HG02981 (cell line): ENCODE results near the gene SLIT1.

Experiments
- ATAC-seq: cut with Tn5 transposase; IDR thresholded peaks from one replicate; pipeline ENCODE4 v1.9.1; 2021; ENCODE audit warnings: mild to moderate bottlenecking, moderate library complexity; ENCODE audit not compliant: unreplicated experiment

Gene SLIT1

GRCh38 chr10:97066877-97067555 is 118.7 kb downstream of the SLIT1 start:
- ATAC-seq, result no peak

- ATAC-seq, result no peak
These were observed 119.8 kb downstream of the SLIT1 start for GRCh38 chr10:97065686-97066660.

GRCh38 chr10:97065128-97065527 is 120.6 kb downstream of the SLIT1 start:
- no peak for ATAC-seq

GRCh38 chr10:97063983-97064837 is 121.5 kb downstream of the SLIT1 start:
- ATAC-seq, result no peak

GRCh38 chr10:97063271-97063982 is 122.3 kb downstream of the SLIT1 start:
- ATAC-seq, result no peak

GRCh38 chr10:97062456-97062855 is 123.3 kb downstream of the SLIT1 start:
- no peak for ATAC-seq

- no peak for ATAC-seq
These were observed 123.7 kb downstream of the SLIT1 start for GRCh38 chr10:97062046-97062445.

- no peak for ATAC-seq
These were observed 124.3 kb downstream of the SLIT1 start for GRCh38 chr10:97061423-97061822.

GRCh38 chr10:97060441-97061084 is 125.2 kb downstream of the SLIT1 start:
- ATAC-seq, result no peak

DNA sequence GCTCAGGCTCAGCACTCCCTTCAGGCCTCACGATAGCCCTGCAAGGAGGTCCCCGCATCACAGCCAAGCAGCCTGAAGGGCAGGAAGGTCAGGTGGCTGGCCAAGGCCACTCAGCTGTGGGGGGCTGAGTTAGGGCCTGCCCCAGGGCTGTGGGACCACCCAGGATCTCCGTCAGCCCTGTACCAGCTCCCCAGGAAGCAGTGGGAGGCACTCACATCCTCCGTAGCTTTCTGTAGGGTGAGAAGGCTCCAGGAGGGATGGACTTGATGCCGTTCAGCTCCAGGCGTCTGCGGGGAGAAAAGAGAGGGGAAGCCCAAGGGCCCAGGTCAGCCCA is 125.9 kb downstream of the SLIT1 start:
- no peak for ATAC-seq

GRCh38 chr10:97059006-97059871 is 126.5 kb downstream of the SLIT1 start:
- no peak for ATAC-seq

GRCh38 chr10:97058521-97058920 is 127.2 kb downstream of the SLIT1 start:
- ATAC-seq, result no peak

DNA sequence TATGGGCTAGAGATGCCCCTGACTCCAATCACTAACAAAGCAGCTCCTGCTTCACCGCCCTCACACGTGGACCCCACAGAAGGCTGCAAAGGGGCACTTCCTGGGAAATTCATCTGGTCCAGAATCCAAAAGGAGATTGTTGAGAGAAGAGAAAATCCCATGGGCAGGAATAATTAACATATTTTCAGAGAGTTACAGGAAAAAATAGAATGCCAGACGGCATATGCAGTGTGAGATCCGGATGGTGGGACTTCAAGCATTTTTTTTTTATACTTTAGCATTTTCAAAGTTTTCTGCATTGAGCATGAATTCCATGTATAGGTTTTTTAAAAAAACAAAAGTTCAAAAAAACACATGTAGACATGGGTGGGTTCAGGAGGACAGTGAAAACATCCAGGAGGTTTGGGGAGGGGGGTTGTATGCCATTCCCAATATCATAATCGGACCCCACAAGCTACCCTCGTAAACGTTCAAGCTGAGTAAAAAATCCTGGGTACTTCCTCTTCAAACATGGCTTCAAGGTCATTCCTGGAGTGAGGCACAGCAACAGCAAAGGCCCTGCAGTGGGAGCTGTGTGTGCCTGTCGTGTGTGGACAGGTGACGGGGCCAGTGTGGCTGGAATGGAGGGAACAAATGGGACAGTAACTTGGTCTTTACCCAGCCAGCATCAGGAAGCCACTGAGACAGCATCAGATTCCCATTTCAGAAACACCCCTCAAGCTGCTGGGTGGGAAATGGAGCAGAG is 128.1 kb downstream of the SLIT1 start:
- ATAC-seq, result no peak

GRCh38 chr10:97056003-97056630 is 129.6 kb downstream of the SLIT1 start:
- ATAC-seq, result no peak

DNA sequence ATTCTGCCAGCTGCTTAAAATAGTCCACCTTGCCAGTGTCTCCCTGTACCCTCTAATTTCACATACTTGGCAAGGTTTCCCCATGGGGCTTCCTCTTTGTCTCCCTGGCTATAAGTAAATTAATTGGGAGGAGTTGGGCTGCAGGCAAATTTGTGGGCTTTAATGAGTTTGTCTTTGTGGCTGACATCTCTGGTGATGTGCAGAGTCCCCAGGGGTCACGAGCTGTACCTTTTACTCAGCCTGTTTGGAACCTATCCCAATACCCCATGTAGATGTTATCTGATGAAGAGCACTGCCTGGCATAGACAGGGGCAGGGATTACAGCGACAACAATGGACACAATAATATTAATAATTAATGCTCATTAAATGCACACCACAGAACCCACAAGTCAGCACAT is 132.5 kb downstream of the SLIT1 start:
- no peak for ATAC-seq

DNA sequence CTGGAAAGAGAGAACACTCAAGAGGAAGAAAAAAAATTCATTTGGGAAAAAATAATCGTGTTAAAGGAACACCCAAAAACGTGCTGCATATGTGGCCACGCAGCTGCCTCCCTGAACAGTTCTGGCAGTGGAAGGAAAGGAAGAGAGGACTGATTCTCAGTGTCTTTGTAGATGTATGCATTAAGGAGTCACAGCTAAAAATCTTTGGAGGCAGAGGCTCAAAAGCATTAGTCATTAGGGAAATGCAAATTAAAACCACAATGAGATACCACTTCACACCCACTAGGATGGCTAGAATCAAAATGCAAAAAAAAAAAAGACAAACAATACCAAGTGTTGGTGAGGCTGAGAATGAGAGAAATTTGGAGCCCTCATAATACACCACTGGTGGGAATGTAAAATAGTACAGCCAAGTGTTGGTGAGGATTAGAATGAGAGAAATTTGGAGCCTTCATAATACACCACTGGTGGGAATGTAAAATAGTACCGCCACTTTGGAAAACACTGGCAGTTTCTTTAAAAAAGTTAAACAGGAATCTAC is 134.7 kb downstream of the SLIT1 start:
- ATAC-seq, result no peak

DNA sequence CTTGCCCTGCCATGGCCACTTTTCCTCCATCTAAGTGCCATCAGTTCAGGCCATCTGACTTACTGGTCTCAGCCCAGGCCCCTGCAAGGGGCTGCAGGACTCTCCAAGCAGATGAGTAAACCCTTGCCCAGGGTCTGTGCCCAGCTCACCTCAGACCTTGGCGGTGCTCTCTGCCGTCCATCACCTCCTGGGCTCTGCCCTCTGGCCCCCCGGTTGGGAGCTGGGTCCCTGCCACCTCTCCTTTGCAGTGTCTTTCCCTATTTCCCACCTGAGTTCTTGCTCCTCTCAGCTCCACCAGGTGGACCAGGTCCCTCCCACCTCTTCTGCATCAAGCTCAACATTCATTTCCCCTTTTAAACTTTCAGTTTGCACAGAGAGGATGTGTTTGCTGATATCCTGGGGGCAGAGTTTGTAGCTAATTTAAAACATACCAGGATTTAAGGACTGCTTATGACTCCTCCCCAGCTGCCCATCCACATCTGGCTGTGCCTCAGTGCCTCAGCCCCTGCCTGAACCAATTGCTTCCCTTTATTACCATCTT is 135.5 kb downstream of the SLIT1 start:
- no peak for ATAC-seq
